ENCODE measurements around the gene SLC2A9. TPM values are rescaled to one million over a fixed set of nuclear protein-coding genes. Genes with fewer than 3 reads are reported as not detected.

SLC2A9 gene
- polyA plus RNA-seq, 1 donor from 2014 or later: not detected

GRCh38 chr4:10032625-10033024 is 11.3 kb upstream of the SLC2A9 start:
- Histone ChIP-seq H3K9me3 (ENCODE audit: low read length) (no peaks in the 10 kb centered on the region), H3K27me3 (ENCODE audit: insufficient read depth, low read depth, low read length) (no peaks in the 10 kb centered on the region), H3F3A (ENCODE audit: insufficient read depth, low read length, poor library complexity, severe bottlenecking) (no peaks in the 10 kb centered on the region), H3K4me2 (ENCODE audit: low read length) (no peak overlapping the region), H3K4me3 (ENCODE audit: low read length) (no peak overlapping the region), H3K36me3 (ENCODE audit: insufficient read depth, low read length) (no peaks in the 10 kb centered on the region), H3K27ac (ENCODE audit: low read length) (no peak overlapping the region), H3K9ac (ENCODE audit: low read length) (no peak overlapping the region), H3K79me2 (replicated peaks; ENCODE audit: insufficient read depth, low read length) (no peaks in the 10 kb centered on the region), H2AFZ (ENCODE audit: low read depth, low read length) (no peak overlapping the region), H3K9me2 (ENCODE audit: insufficient read depth, low read length) (no peaks in the 10 kb centered on the region), H4K20me1 (ENCODE audit: insufficient read depth) (no peaks in the 10 kb centered on the region)
- TF ChIP-seq MXI1 (conservative IDR thresholded peaks at IDR 0.05; ENCODE audit: poor library complexity, severe bottlenecking) (no peak), POLR2AphosphoS5 (IDR thresholded peaks at IDR 0.05) (no peak), EP300 (conservative IDR thresholded peaks at IDR 0.05; ENCODE audit: poor library complexity, severe bottlenecking) (no peak), CTCF (IDR thresholded peaks at IDR 0.05; ENCODE audit: poor library complexity, severe bottlenecking) (no peak), REST (IDR thresholded peaks at IDR 0.05; ENCODE audit: borderline replicate concordance) (no peak)

GRCh38 chr4:10031668-10032590 is 10.6 kb upstream of the SLC2A9 start:
- no peaks in the 10 kb centered on the region for H3K9me2 ChIP-seq (ENCODE audit: insufficient read depth, low read length)
- no peak overlapping the region for H2AFZ ChIP-seq (ENCODE audit: low read depth, low read length)
- H3K27ac ChIP-seq (ENCODE audit: low read length): no peak overlapping the region
- H3K27me3 ChIP-seq (ENCODE audit: insufficient read depth, low read depth, low read length): no peaks in the 10 kb centered on the region
- H3K79me2 ChIP-seq (replicated peaks; ENCODE audit: insufficient read depth, low read length): no peaks in the 10 kb centered on the region
- no peaks in the 10 kb centered on the region for H3K36me3 ChIP-seq (ENCODE audit: insufficient read depth, low read length)
- no peaks in the 10 kb centered on the region for H3K9me3 ChIP-seq (ENCODE audit: low read length)
- H4K20me1 ChIP-seq (ENCODE audit: insufficient read depth): no peaks in the 10 kb centered on the region
- H3K4me3 ChIP-seq (ENCODE audit: low read length): no peak overlapping the region
- no peak overlapping the region for H3K4me2 ChIP-seq (ENCODE audit: low read length)
- H3K9ac ChIP-seq (ENCODE audit: low read length): no peak overlapping the region
- TF ChIP-seq EZH2 (IDR thresholded peaks at IDR 0.05; ENCODE audit: borderline replicate concordance, insufficient read depth, low read length, poor library complexity, severe bottlenecking): no peak
- H3F3A ChIP-seq (ENCODE audit: insufficient read depth, low read length, poor library complexity, severe bottlenecking): no peaks in the 10 kb centered on the region
